GM13976 (cell line): ENCODE data around the gene WNT3.

Source experiments
- DNase-seq: peaks from one replicate; pipeline ENCODE4 v3.0.0; 2012; ENCODE audit warnings: low spot score
- CTCF ChIP-seq: IDR thresholded peaks from 2 replicates; pipeline ENCODE4 v1.5.1; 2012; ENCODE audit warnings: borderline replicate concordance, mild to moderate bottlenecking; ENCODE audit not compliant: insufficient read depth; ENCODE audit errors: extremely low read depth, missing control alignments, control extremely low read depth
- in situ Hi-C: fragments of 300-500 bp; cut with MboI; formaldehyde crosslinking; loops from one replicate; pipeline ENCODE4 v1.12.0; 2022; ENCODE audit warnings: low sequenced_read_pairs, mixed read lengths, inconsistent platforms; ENCODE audit not compliant: unreplicated experiment

Gene WNT3

GRCh38 chr17:46820592-46821450 lies 2.3 kb upstream of the WNT3 start:
- in situ Hi-C loops: no loop called here
- DNase-seq: no peak
- no peak for TF ChIP-seq CTCF

GRCh38 chr17:46819906-46820351 lies 1.4 kb upstream of the WNT3 start:
- TF ChIP-seq CTCF: no peak
- peak; percentile 50 for DNase-seq
- in situ Hi-C loops: no loop called here

- in situ Hi-C loops: no loop called here
- no peak for TF ChIP-seq CTCF
- DNase-seq: peak; percentile 69
These were observed 702 bp upstream of the WNT3 start for GRCh38 chr17:46818929-46819859.

GRCh38 chr17:46817901-46818209 lies 637 bp downstream of the WNT3 start:
- in situ Hi-C loops: no loop called here
- no peak for TF ChIP-seq CTCF
- no peak for DNase-seq

GRCh38 chr17:46817151-46817900 lies 1.2 kb downstream of the WNT3 start:
- DNase-seq: no peak
- no peak for TF ChIP-seq CTCF
- in situ Hi-C loops: no loop called here
